Tibial nerve (tissue), 4 donors: ENCODE measurements around the gene WDR18. TPM values are rescaled to one million over a fixed set of nuclear protein-coding genes. Genes with fewer than 3 reads are reported as not detected.
A peak's percentile ranks its signal among the peaks of the same experiment; 100 is the strongest.

Source experiments
- DNase-seq, 2 donors: peaks; one replicate each; pipeline ENCODE4 v3.0.0-alpha.2; 2019; ENCODE audit warnings: low spot score in 2 of 2
- H3K27ac ChIP-seq, 4 donors: fragments of 200-600 bp; sonication (generic) in 3 of 4; one replicate each; pipeline ENCODE4 v1.5.1; 2017 to 2019; ENCODE audit warnings: mild to moderate bottlenecking in 1 of 4
- H3K27me3 ChIP-seq, 2 donors: fragments of 200-600 bp; sonication (generic) in 1 of 2; one replicate each; pipeline versions ENCODE4 v1.5.1 to v1.6.0; 2017 to 2019
- H3K36me3 ChIP-seq, 3 donors: fragments of 200-600 bp; sonication (generic); one replicate each; pipeline ENCODE4 v1.5.1; 2018 to 2019
- H3K4me1 ChIP-seq, 4 donors: fragments of 200-600 bp; sonication (generic) in 3 of 4; one replicate each; pipeline ENCODE4 v1.5.1; 2017 to 2019
- H3K4me3 ChIP-seq, 4 donors: fragments of 200-600 bp; sonication (generic) in 3 of 4; one replicate each; pipeline ENCODE4 v1.5.1; 2017 to 2019; ENCODE audit warnings: mild to moderate bottlenecking in 1 of 4, moderate library complexity in 1 of 4
- H3K9me3 ChIP-seq, 4 donors: fragments of 200-600 bp; sonication (generic) in 3 of 4; one replicate each; pipeline ENCODE4 v1.5.1; 2017 to 2019
- EP300 ChIP-seq, 2 donors: sonication (generic); formaldehyde crosslinking; IDR thresholded peaks; one replicate each; pipeline ENCODE4 v1.6.1; 2017; ENCODE audit warnings: antibody characterized with exemption in 2 of 2, mild to moderate bottlenecking in 1 of 2
- POLR2A ChIP-seq, 2 donors: fragments of 450-650 bp; IDR thresholded peaks; one replicate each; pipeline ENCODE4 v1.6.1; 2017; ENCODE audit warnings: antibody characterized with exemption in 2 of 2, mild to moderate bottlenecking in 2 of 2, moderate library complexity in 2 of 2
- WGBS, 2 donors: methylation state at CpG; one replicate each; pipeline ENCODE4 v1.1.5; 2018; 5-methylcytosine and 5-hydroxymethylcytosine counted together
- total RNA-seq, 4 donors: library from RNA; depleted of rRNA; stranded (reverse); fragments of >200 nt; gene quantifications; one replicate each; pipeline ENCODE4 v1.1.0, GENCODE V29; 2016
- TF ChIP-seq, protein P1 (sequence below), 5 experiments: fragments of 200-600 bp in 3 of 5; fragments of 450-650 bp in 2 of 5; sonication (generic) in 3 of 5; IDR thresholded peaks; one replicate each; pipeline ENCODE4 v1.5.1; 2016 to 2019; ENCODE audit warnings: antibody characterized with exemption in 5 of 5, mild to moderate bottlenecking in 3 of 5, moderate library complexity in 2 of 5

The WDR18 gene
- total RNA-seq, 4 donors from 2014 or later, result 23.3 to 90.6 (median 52.8) TPM

- peak overlapping the region; percentile 1 to 45 (median 30) for H3K4me3 ChIP-seq
Measured at GRCh38 chr19:941292-942132, 42.6 kb upstream of the WDR18 start.

GRCh38 chr19:942133-942645 is 42.0 kb upstream of the WDR18 start:
- Histone ChIP-seq H3K36me3 (no peaks in the 10 kb centered on the region), H3K27ac (no peak overlapping the region), H3K4me1 (peaks cover 0 to 43% (median 15%) of the 10 kb centered on the region in 4 donors), H3K9me3 (no peaks in the 10 kb centered on the region), H3K4me3 (no peak overlapping the region), H3K27me3 (no peaks in the 10 kb centered on the region)
- 67 to 71% methylated on average over 10 to 28 of the region's 32 CpGs for WGBS, 2 donors
- no peak for TF ChIP-seq EP300 (IDR thresholded peaks at IDR 0.05)
- TF ChIP-seq POLR2A (IDR thresholded peaks at IDR 0.05), result no peak
- TF ChIP-seq, protein P1, sequence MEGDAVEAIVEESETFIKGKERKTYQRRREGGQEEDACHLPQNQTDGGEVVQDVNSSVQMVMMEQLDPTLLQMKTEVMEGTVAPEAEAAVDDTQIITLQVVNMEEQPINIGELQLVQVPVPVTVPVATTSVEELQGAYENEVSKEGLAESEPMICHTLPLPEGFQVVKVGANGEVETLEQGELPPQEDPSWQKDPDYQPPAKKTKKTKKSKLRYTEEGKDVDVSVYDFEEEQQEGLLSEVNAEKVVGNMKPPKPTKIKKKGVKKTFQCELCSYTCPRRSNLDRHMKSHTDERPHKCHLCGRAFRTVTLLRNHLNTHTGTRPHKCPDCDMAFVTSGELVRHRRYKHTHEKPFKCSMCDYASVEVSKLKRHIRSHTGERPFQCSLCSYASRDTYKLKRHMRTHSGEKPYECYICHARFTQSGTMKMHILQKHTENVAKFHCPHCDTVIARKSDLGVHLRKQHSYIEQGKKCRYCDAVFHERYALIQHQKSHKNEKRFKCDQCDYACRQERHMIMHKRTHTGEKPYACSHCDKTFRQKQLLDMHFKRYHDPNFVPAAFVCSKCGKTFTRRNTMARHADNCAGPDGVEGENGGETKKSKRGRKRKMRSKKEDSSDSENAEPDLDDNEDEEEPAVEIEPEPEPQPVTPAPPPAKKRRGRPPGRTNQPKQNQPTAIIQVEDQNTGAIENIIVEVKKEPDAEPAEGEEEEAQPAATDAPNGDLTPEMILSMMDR (IDR thresholded peaks at IDR 0.05), result no peak
- no peak for DNase-seq

More at GRCh38 chr19:941292-942132, 42.6 kb upstream of the WDR18 start:
- H3K27ac ChIP-seq, result peak overlapping the region; percentile 43 to 87 (median 78)
- no peak for TF ChIP-seq EP300 (IDR thresholded peaks at IDR 0.05)
- TF ChIP-seq, protein P1 (IDR thresholded peaks at IDR 0.05), result no peak
- TF ChIP-seq POLR2A (IDR thresholded peaks at IDR 0.05), result no peak
- peaks cover 0 to 43% (median 15%) of the 10 kb centered on the region in 4 donors for H3K4me1 ChIP-seq
- H3K27me3 ChIP-seq, result no peaks in the 10 kb centered on the region
- H3K36me3 ChIP-seq, result no peaks in the 10 kb centered on the region
- 51 to 61% methylated on average over 34 to 44 of the region's 45 CpGs for WGBS, 2 donors
- no peak for DNase-seq
- H3K9me3 ChIP-seq, result no peaks in the 10 kb centered on the region

DNA sequence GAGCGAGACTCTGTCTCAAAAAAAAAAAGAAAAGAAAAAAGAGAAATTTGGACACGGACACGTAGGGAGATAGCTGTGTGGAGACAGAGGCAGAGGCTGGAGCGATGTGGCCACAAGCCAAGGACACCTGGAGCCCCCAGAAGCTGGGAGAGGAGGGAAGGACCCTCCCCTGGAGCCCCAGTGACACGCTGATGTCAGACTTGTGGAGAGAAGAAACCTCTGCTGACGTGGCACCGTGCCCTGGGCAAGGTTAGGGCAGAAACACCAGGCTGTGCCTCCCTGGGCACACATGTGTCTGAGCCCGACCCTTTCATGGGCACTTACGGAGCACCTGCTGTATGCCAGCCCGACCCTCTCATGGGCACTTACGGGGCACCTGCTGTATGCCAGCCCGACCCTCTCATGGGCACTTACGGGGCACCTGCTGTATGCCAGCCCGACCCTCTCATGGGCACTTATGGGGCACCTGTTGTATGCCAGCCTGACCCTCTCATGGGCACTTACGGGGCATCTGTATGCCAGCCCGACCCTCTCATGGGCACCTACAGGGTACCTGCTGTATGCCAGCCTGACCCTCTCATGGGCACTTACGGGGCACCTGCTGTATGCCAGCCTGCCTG is 40.5 kb upstream of the WDR18 start:
- Histone ChIP-seq H3K4me1 (peaks cover 0 to 47% (median 15%) of the 10 kb centered on the region in 4 donors), H3K27ac (no peak overlapping the region), H3K9me3 (no peaks in the 10 kb centered on the region), H3K36me3 (no peaks in the 10 kb centered on the region), H3K27me3 (no peaks in the 10 kb centered on the region), H3K4me3 (no peak overlapping the region)
- TF ChIP-seq, protein P1 (IDR thresholded peaks at IDR 0.05), result no peak
- TF ChIP-seq POLR2A (IDR thresholded peaks at IDR 0.05) (no peak), EP300 (IDR thresholded peaks at IDR 0.05) (no peak)
- WGBS, 2 donors, result 94 to 96% methylated on average over 15 to 16 of the region's 17 CpGs
- DNase-seq, result no peak

GRCh38 chr19:944171-944567 is 40.0 kb upstream of the WDR18 start:
- Histone ChIP-seq H3K27me3 (no peaks in the 10 kb centered on the region), H3K4me1 (peaks cover 0 to 47% (median 15%) of the 10 kb centered on the region in 4 donors), H3K9me3 (no peaks in the 10 kb centered on the region), H3K27ac (no peak overlapping the region), H3K4me3 (no peak overlapping the region), H3K36me3 (no peaks in the 10 kb centered on the region)
- no peak for DNase-seq
- no peak for TF ChIP-seq EP300 (IDR thresholded peaks at IDR 0.05)
- no peak for TF ChIP-seq POLR2A (IDR thresholded peaks at IDR 0.05)
- 73 to 74% methylated on average over 14 to 27 of the region's 27 CpGs for WGBS, 2 donors

- Histone ChIP-seq H3K9me3 (no peaks in the 10 kb centered on the region), H3K4me3 (no peak overlapping the region), H3K27ac (no peak overlapping the region), H3K27me3 (no peaks in the 10 kb centered on the region), H3K4me1 (peaks cover 0 to 44% (median 15%) of the 10 kb centered on the region in 4 donors), H3K36me3 (no peaks in the 10 kb centered on the region)
- TF ChIP-seq, protein P1 (IDR thresholded peaks at IDR 0.05), result no peak
- TF ChIP-seq POLR2A (IDR thresholded peaks at IDR 0.05) (no peak), EP300 (IDR thresholded peaks at IDR 0.05) (no peak)
- DNase-seq, result no peak
- WGBS, 2 donors, result 58 to 64% methylated on average over 19 to 22 of the region's 22 CpGs
Measured at GRCh38 chr19:944663-945241, 39.4 kb upstream of the WDR18 start.
